K562 (cell line): ENCODE data around the gene CSF2. TPM values are rescaled to one million over a fixed set of nuclear protein-coding genes. Genes with fewer than 3 reads are reported as not detected.

Source experiments
- ATAC-seq: fragments of 200-7000 bp; cut with Tn5 transposase; 3 replicates; pipeline ENCODE4 v1.9.1; 2020; ENCODE audit warnings: moderate library complexity
- BruUV-seq: library from RNA; stranded (reverse); fragments of 400-500 nt; replicated peaks from 2 replicates; lab custom pipeline; 2021; lab: Mats Ljungman, UMichigan
- CTCF ChIA-PET: fragments of 300-600 bp; formaldehyde crosslinking; extraction: SDS; loops from one replicate; lab custom pipeline; 2021; ENCODE audit warnings: low intra/inter-chr PET ratio; lab: Yijun Ruan, JAX
- POLR2A ChIA-PET: fragments of 300-600, 350-650 bp; sonication (Branson Sonifier 250); formaldehyde crosslinking; extraction: SDS; loops from one replicate; lab custom pipeline; 2021; ENCODE audit warnings: antibody characterized with exemption, inconsistent platforms; lab: Yijun Ruan, JAX
- DNase-seq, 4 experiments: peaks; one replicate each; pipeline versions ENCODE4 v3.0.0 to v3.0.0-alpha.2; 2011 to 2018; ENCODE audit warnings: low spot score in 3 of 4, mixed read lengths in 3 of 4; ENCODE audit errors: extremely low read depth in 1 of 4
- FAIRE-seq: peaks from 2 replicates; lab custom pipeline; 2011; peaks lifted over from hg19 to GRCh38; lab: Jason Lieb, UNC
- H2AFZ ChIP-seq: 2 replicates; pipeline ENCODE4 v1.6.0; 2011; ENCODE audit warnings: low read depth, low read length, control low read depth, inconsistent platforms
- H3K27ac ChIP-seq: fragments of 200-600 bp; 3 replicates; pipeline ENCODE4 v1.8.0; 2011; ENCODE audit warnings: low read depth, mild to moderate bottlenecking, control low read depth, inconsistent platforms, low read length, moderate library complexity, mixed read lengths; ENCODE audit errors: extremely low read depth
- H3K27me3 ChIP-seq, 2 experiments: fragments of 300-600 bp in 1 of 2; 2 replicates in 1 of 2; 3 replicates in 1 of 2; pipeline versions ENCODE4 v1.6.0 to v1.8.0; 2011; ENCODE audit warnings: inconsistent platforms in 2 of 2, low read length in 2 of 2, mild to moderate bottlenecking in 1 of 2, mixed read lengths in 1 of 2, moderate library complexity in 1 of 2; ENCODE audit not compliant: control insufficient read depth in 2 of 2, insufficient read depth in 2 of 2
- H3K36me3 ChIP-seq: fragments of 300-600 bp; 3 replicates; pipeline ENCODE4 v1.8.0; 2011; ENCODE audit warnings: mild to moderate bottlenecking, low read length, inconsistent platforms; ENCODE audit not compliant: control insufficient read depth, insufficient read depth
- H3K4me1 ChIP-seq, 2 experiments: fragments of 200-600 bp in 1 of 2; replicated peaks in 1 of 2; 2 replicates in 1 of 2; 3 replicates in 1 of 2; pipeline versions ENCODE4 v1.5.1 to v1.8.0; 2011; ENCODE audit warnings: inconsistent platforms in 2 of 2, low read length in 2 of 2, mild to moderate bottlenecking in 1 of 2, mixed read lengths in 1 of 2, moderate library complexity in 1 of 2; ENCODE audit not compliant: control insufficient read depth in 2 of 2, insufficient read depth in 2 of 2
- H3K4me2 ChIP-seq: 2 replicates; pipeline ENCODE4 v1.6.1; 2011; ENCODE audit warnings: low read length, control low read depth, inconsistent platforms, mixed read lengths; ENCODE audit not compliant: insufficient read depth
- H3K4me3 ChIP-seq: fragments of 200-600 bp; sonication (generic), shearing (Covaris generic); 2 replicates; pipeline ENCODE4 v1.5.1; 2016; ENCODE audit warnings: control low read depth, inconsistent platforms
- H3K79me2 ChIP-seq: fragments of 200-600 bp; 3 replicates; pipeline ENCODE4 v1.8.0; 2011; ENCODE audit warnings: low read length, inconsistent platforms; ENCODE audit not compliant: control insufficient read depth, insufficient read depth
- H3K9ac ChIP-seq, 2 experiments: 2 replicates each; pipeline versions ENCODE4 v1.6.0 to v1.6.1; 2011; ENCODE audit warnings: low read depth in 2 of 2, low read length in 2 of 2, control low read depth in 1 of 2, inconsistent platforms in 1 of 2, mild to moderate bottlenecking in 1 of 2, mixed read lengths in 1 of 2; ENCODE audit not compliant: insufficient read depth in 1 of 2
- H3K9me1 ChIP-seq: one replicate; pipeline ENCODE4 v1.6.0; 2011; ENCODE audit warnings: inconsistent platforms, mild to moderate bottlenecking, low read length, moderate library complexity; ENCODE audit not compliant: control insufficient read depth, insufficient read depth
- H3K9me3 ChIP-seq: replicated peaks from 2 replicates; pipeline ENCODE4 v1.5.1; 2011; ENCODE audit warnings: low read depth, low read length, inconsistent platforms; ENCODE audit not compliant: control insufficient read depth, insufficient read depth
- H4K20me1 ChIP-seq: replicated peaks from 2 replicates; pipeline ENCODE4 v1.6.1; 2011; ENCODE audit warnings: low read length, inconsistent platforms, mixed read lengths; ENCODE audit not compliant: control insufficient read depth, insufficient read depth
- FOXJ2 ChIP-seq: fragments of 200-800 bp; sonication (Bioruptor generic); IDR thresholded peaks from 2 replicates; pipeline ENCODE4 v1.6.1; 2016; ENCODE audit warnings: missing genetic modification characterization, missing compliant biosample characterization
- HMG20A ChIP-seq: fragments of 450-650 bp; formaldehyde crosslinking; conservative IDR thresholded peaks from 2 replicates; pipeline ENCODE4 v1.4.0; 2020; ENCODE audit warnings: mild to moderate bottlenecking, mixed read lengths
- ILK ChIP-seq: fragments of 450-650 bp; IDR thresholded peaks from 2 replicates; pipeline ENCODE4 v1.6.1; 2016; ENCODE audit warnings: missing genetic modification characterization, low read depth, mild to moderate bottlenecking, missing compliant biosample characterization, moderate library complexity, borderline replicate concordance
- PCBP2 ChIP-seq: fragments of 200-400 bp; formaldehyde crosslinking; IDR thresholded peaks from 2 replicates; pipeline ENCODE4 v1.6.1; 2018; ENCODE audit warnings: low read length, low read depth, mild to moderate bottlenecking, moderate library complexity; ENCODE audit not compliant: poor library complexity, severe bottlenecking
- PHF21A ChIP-seq: fragments of 450-650 bp; IDR thresholded peaks from 2 replicates; pipeline ENCODE4 v1.6.1; 2017; ENCODE audit warnings: low read depth, borderline replicate concordance
- ZNF143 ChIP-seq: sonication (generic); formaldehyde crosslinking; IDR thresholded peaks from 2 replicates; pipeline ENCODE4 v1.9.0; 2022; ENCODE audit warnings: mild to moderate bottlenecking, missing genetic modification reagents
- ZNF146 ChIP-seq: IDR thresholded peaks from one replicate; pipeline ENCODE4 v1.6.1; 2018; ENCODE audit warnings: missing compliant biosample characterization; ENCODE audit not compliant: unreplicated experiment
- WGBS: fragments of 100-300 bp; shearing (Covaris generic); methylation state at CpG from one replicate; pipeline ENCODE4 v1.1.6; 2016; ENCODE audit warnings: low coverage, mixed read lengths; ENCODE audit not compliant: insufficient coverage; ENCODE audit errors: missing lambda C conversion rate; 5-methylcytosine and 5-hydroxymethylcytosine counted together
- in situ Hi-C: fragments of 300-500 bp; cut with MboI; formaldehyde crosslinking; loops from 4 replicates; pipeline ENCODE4 v1.15.0; 2018; ENCODE audit warnings: inconsistent platforms, mixed read lengths
- intact Hi-C: fragments of 100-400 bp; cut with micrococcal nuclease; formaldehyde crosslinking; loops from 2 replicates; pipeline ENCODE4 v1.14.2; 2022
- polyA plus RNA-seq, 8 experiments: library from polyadenylated mRNA; depleted of rRNA in 4 of 8; stranded (reverse) in 5 of 8; unstranded in 3 of 8; fragments of >200 nt; fragmentation: Nextera tagmentation in 2 of 8; fragmentation: Illumina TruSeq in 1 of 8; extraction: Ambion mirVana in 2 of 8; extraction: Trizol in 1 of 8; gene quantifications; 2 replicates each; pipeline versions ENCODE4 v1.2.1 to v1.2.3, GENCODE V29; 2011 to 2014; ENCODE audit warnings: inconsistent platforms in 1 of 8, missing spikeins in 1 of 8
- total RNA-seq, 7 experiments: library from RNA; depleted of rRNA in 6 of 7; stranded (reverse); fragments of >200 nt in 6 of 7; fragmentation: Illumina TruSeq in 2 of 7; extraction: Trizol in 2 of 7; gene quantifications; 2 replicates each; pipeline versions ENCODE4 v1.2.1 to v1.2.3, GENCODE V29; 2011 to 2021; ENCODE audit warnings: low replicate concordance in 1 of 7
- TF ChIP-seq, protein P1 (sequence below): fragments of 450-650 bp; IDR thresholded peaks from 2 replicates; pipeline ENCODE4 v1.6.1; 2018; ENCODE audit not compliant: partially characterized antibody

Gene CSF2
- total and polyA plus RNA-seq, 9 of the 15 experiments (the other 6 are each of a cell fraction or from before 2014, with no cell fraction given), result 0.25 to 0.29 TPM; not detected in 7

DNA sequence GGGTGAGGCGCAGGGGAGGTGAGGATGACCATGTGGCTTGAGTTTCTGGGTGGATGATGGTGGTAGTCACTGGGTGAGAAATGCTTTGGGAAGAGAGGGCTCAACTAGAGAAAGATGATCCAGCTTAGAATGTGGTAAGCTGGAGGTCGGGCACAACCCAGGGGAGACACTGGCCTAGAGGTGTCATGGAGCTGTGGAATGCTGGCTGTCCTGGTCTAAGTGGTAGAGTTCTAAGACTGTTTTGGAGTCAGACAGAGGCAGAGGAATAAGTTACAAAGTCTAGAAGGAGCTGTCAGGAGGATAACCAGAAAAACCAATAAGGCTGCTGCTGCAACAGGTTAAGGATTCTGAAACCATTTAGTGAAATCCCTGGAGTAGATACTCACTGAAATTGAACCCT, 43.0 kb upstream of the CSF2 start:
- ATAC-seq, result no peak
- ChIA-PET CTCF (no interaction called here), POLR2A (interaction anchor here (0.6 kb wide), 1 partner anchor 13 kb away, joined by 3 read pairs; no protein-coding TSS in a partner anchor)
- H3K9me3 ChIP-seq, result no peaks in the 10 kb centered on the region
- no peak overlapping the region for H3K4me3 ChIP-seq
- no peaks in the 10 kb centered on the region for H4K20me1 ChIP-seq
- H3K9me1 ChIP-seq, result no peaks in the 10 kb centered on the region
- in situ Hi-C loops (no loop called here), intact Hi-C loops (no loop called here)
- no peaks in the 10 kb centered on the region for H3K36me3 ChIP-seq
- H3K4me2 ChIP-seq, result no peak overlapping the region
- DNase-seq, result no peak
- no peaks in the 10 kb centered on the region for H3K79me2 ChIP-seq
- no peaks in the 10 kb centered on the region for H3K4me1 ChIP-seq
- TF ChIP-seq ZNF143 (CRISPR knock-in tag) (no peak), ILK (tag) (no peak), HMG20A (no peak), ZNF146 (no peak), PCBP2 (no peak), FOXJ2 (tag) (no peak), PHF21A (no peak)
- TF ChIP-seq, protein P1, sequence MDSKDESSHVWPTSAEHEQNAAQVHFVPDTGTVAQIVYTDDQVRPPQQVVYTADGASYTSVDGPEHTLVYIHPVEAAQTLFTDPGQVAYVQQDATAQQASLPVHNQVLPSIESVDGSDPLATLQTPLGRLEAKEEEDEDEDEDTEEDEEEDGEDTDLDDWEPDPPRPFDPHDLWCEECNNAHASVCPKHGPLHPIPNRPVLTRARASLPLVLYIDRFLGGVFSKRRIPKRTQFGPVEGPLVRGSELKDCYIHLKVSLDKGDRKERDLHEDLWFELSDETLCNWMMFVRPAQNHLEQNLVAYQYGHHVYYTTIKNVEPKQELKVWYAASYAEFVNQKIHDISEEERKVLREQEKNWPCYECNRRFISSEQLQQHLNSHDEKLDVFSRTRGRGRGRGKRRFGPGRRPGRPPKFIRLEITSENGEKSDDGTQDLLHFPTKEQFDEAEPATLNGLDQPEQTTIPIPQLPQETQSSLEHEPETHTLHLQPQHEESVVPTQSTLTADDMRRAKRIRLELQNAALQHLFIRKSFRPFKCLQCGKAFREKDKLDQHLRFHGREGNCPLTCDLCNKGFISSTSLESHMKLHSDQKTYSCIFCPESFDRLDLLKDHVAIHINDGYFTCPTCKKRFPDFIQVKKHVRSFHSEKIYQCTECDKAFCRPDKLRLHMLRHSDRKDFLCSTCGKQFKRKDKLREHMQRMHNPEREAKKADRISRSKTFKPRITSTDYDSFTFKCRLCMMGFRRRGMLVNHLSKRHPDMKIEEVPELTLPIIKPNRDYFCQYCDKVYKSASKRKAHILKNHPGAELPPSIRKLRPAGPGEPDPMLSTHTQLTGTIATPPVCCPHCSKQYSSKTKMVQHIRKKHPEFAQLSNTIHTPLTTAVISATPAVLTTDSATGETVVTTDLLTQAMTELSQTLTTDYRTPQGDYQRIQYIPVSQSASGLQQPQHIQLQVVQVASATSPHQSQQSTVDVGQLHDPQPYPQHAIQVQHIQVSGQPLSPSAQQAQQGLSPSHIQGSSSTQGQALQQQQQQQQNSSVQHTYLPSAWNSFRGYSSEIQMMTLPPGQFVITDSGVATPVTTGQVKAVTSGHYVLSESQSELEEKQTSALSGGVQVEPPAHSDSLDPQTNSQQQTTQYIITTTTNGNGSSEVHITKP, result no peak
- TF ChIP-seq, all 486 proteins: peak for 0
- WGBS, result 13% methylated on average over 2 of the region's 2 CpGs
- no TSS peak for BruUV-seq
- no peak overlapping the region for H3K9ac ChIP-seq
- no peak for FAIRE-seq
- no peak overlapping the region for H3K27ac ChIP-seq
- peaks cover 5 to 11% of the 10 kb centered on the region in 2 experiments; a peak in 4 of 5 replicates for H3K27me3 ChIP-seq
- H2AFZ ChIP-seq, result no peak overlapping the region
